Testis (tissue), 2 donors: Measurements from ENCODE around the gene ACVRL1.

Experiments
- CTCF ChIP-seq, 3 experiments: fragments of 450-650 bp in 2 of 3; fragments of 200-600 bp in 1 of 3; sonication (generic) in 1 of 3; IDR thresholded peaks; one replicate each; pipeline ENCODE4 v1.5.1; 2016 to 2019; ENCODE audit warnings: antibody characterized with exemption in 3 of 3, mild to moderate bottlenecking in 2 of 3, moderate library complexity in 1 of 3
- POLR2A ChIP-seq: fragments of 450-650 bp; IDR thresholded peaks from one replicate; pipeline ENCODE4 v1.6.1; 2017; ENCODE audit warnings: antibody characterized with exemption, mild to moderate bottlenecking, moderate library complexity

GRCh38 chr12:51908876-51909592, 1.7 kb downstream of the ACVRL1 start:
- TF ChIP-seq CTCF (IDR thresholded peaks at IDR 0.05): no peak
- no peak for TF ChIP-seq POLR2A
